ENCODE results near the gene SCYGR5.
"Not testable (repeated sequence)": the region's sequence is repeated elsewhere in the genome, so short reads cannot be mapped to it uniquely, and the experiment has no call there.

Gene SCYGR5, protein sequence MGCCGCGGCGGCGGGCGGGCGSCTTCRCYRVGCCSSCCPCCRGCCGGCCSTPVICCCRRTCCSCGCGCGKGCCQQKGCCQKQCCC

GRCh38 chr2:227666631-227667170 lies at the start of gene SCYGR5:
Gene SCYGR5 (plus strand): TSS chr2:227666804. CDS start chr2:227666804, 0 bp downstream.
- DNase-seq = not testable (repeated sequence)

DNA sequence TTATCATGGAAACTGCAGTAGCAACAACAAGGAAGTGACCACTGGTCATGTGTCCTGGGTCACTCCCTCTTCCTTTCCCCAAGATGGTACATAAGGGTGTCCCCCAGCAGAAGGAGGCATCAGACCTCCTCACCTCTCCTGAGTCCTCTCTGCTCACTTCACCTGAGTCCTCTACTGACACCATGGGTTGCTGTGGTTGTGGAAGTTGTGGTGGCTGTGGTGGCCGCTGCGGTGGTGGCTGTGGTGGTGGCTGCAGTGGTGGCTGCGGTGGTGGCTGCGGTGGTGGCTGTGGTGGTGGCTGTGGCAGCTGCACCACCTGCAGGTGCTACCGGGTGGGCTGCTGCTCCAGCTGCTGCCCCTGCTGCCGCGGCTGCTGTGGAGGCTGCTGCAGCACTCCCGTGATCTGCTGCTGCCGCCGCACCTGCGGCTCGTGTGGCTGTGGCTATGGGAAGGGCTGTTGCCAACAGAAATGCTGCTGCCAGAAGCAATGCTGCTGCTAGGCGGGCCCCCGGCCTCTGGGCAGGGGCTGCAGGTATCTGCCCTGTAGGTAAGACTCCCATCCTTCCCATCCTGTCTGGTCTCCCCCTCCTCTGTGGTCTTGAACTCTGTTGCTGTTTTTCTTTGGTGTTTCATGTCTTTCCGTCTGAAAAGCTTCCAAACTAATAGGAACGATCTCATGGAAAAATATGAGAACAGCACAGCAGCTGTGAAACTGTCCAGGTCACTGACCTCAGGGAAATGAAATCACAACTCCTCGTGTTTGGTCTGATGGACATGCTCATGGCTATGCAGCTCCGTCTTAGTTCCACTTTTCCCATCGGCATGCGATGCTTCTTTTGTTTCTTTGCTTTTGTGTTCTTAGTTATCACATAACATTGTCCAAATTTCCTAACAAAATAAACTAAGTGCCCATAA lies 49.0 kb upstream of the SCYGR5 start, which contains the start of gene SCYGR4:
SCYGR4 (plus strand) TSS at position 183 of the 915 bp plus-strand sequence; CDS start at position 183, 0 bp downstream.
- no peak for DNase-seq

DNA sequence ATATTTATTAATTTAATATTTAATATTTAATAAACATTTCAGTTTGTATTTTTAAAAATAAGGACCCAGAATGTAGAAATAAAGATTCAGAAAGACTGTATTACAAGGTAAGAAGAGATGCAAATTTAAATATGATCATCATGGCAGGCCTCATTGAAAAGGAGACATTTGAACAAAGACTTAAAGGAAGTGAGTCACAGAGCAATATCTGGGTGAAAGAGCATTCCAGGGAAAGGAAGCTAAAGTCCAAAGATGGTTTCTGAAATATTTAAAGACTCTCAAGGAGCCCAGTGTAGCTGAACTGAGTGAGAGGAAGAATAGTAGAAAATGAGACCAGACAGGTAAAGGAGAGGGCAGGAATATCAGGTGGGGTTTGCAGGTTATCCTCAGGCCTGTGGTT lies 43.4 kb upstream of the SCYGR5 start:
- DNase-seq = no peak

- no peak for DNase-seq
Measured at GRCh38 chr2:227625420-227625819, 41.2 kb upstream of the SCYGR5 start.

GRCh38 chr2:227626580-227627151 lies 39.9 kb upstream of the SCYGR5 start:
- no peak for DNase-seq

- no peak for DNase-seq
Measured at GRCh38 chr2:227627769-227628168, 38.8 kb upstream of the SCYGR5 start.

- DNase-seq = no peak
Measured at GRCh38 chr2:227629435-227629834, 37.2 kb upstream of the SCYGR5 start.

GRCh38 chr2:227630322-227630721 lies 36.3 kb upstream of the SCYGR5 start:
- DNase-seq = no peak

DNA sequence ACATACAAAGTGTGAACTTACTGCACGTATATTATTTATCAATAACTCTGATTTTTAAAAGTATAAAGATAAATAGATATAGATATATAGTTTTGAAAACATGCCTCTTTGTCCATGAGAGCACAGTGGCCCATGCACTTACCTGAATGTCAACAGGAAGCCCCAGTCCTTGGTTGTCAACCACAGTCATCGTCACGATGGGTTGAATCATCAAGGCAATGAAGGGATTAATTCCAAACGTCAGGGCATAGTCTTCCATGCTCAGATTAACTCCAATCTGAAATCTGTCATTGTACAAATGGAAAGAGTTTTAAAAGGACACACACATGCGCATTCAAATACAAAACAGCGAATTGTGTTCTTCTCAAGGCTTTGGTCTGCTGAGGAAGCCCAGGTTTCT lies 33.8 kb upstream of the SCYGR5 start:
- DNase-seq = no peak

DNA sequence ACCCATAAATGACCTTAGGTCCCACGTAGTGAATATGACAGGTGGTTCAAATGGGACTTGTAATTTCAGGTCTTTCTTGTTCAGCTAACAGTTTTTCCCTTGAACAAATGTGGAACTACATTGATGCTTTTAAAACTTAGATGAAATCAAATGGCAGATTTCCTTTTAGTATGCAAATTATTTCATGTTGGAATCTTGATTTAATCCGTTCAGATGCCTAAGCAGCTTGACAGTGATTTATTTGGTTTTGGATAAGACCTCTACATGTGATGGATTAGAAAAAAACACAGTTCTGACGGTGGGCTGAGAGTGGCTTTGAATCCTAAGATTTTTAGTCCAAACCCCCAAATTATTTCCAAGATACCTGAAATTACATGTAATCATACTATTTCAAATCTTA lies 32.4 kb upstream of the SCYGR5 start:
- DNase-seq = no peak

- no peak for DNase-seq
Measured at GRCh38 chr2:227642656-227643055, 23.9 kb upstream of the SCYGR5 start.

DNA sequence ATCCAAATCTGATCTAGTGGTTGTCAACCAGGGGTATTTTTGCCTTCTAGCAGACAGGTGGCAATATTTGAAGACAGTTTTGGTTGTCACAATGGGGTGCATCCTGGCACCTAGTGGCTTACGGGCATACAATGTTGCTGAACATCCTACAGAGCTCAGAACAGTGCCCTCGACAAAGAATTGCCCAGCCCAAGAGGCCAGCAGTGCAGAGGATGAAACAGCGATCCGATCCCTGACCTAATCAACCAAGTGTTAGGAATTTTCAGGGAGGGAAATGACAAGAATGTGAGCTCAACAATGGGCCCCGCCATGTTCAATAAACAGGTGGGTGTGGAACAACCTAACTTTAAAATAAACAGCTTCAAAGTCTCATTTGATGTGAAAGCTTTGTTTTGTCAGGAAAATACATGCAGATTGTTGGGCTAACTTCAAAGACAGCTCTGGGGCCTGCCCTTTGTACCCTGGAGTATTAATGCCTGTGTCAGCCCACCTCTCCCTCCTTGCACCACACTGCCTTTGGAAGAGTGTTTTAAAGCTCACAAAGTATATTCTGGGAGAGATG lies 22.5 kb upstream of the SCYGR5 start:
- DNase-seq = no peak

DNA sequence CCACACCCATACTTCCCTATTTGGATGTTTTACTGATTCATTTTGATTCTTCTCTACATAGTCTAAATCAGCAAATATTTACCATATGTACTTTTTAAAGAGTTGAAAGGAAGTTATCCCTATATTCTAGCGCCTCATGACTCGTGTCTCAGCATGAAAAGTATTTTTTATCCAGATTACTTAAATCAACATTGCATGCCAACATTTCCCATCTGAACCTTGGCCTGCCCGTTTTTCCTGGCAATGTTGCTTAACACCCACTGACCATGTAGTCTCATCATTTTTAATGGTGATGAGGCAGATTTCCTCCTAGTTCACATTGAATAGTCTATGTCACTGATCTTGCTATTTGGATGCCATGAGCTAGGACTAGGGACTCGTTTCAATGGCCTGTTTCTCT lies 13.2 kb upstream of the SCYGR5 start:
- no peak for DNase-seq

GRCh38 chr2:227654426-227654825 lies 12.2 kb upstream of the SCYGR5 start:
- no peak for DNase-seq

GRCh38 chr2:227655454-227655853 lies 11.2 kb upstream of the SCYGR5 start:
- no peak for DNase-seq

DNA sequence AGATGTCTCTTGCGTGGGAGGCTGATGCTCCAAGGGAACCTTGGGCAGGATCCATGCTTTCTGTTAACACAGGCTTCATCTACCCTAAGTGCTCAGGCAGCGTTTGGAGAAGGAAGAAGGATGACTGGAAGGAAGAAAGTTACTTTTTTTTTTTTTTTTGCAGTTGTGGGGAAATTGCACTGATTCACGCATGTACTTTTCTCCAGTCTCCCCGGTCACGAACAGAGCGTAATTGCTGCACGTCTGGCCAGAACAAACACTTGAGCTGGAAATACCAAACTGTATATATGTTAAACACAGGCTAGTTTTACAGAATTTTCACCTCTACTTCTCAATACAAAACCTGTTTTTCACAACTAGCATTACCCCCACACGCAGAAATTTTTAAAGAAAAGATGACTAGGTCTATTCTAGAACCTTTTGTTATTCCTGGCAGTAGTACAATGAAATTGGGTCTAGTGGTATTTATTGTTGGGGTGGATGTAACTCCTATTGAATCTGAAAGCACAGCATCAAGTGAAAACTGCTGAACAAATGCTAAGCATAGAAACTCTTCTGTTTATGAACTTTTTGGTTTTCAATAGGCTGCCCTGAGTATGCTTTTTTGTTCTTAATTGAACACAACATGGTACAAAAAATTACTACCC lies 9.3 kb upstream of the SCYGR5 start:
- no peak for DNase-seq

DNA sequence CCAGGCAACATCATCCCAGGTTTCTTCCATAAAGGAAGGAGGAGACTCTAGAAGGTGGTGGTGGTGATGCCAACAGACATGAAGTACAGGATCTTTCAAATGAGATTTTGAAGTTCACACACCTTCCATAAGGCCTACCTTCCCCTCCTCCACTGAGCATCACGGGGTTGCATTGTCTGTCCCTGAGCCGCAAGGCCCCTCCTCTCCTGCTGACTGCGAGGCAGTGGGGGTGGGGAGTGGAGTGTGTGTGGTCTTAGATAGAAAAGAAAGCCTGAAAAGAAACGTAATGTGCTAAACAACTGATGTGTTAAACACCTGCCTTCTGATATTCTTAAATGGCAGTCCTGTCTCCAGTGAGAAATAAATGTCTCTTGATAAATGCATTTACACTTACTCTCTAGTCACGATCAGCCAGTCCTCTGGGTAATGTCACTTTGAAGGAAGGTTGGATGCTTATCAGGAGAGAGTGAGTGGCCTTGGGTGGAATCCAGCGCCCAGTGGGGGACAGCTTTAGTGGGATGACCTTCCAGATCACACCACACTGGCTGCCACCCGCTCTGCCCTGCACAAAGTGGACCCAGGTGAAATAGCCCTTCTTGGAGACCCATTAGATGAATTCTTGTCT lies 5.5 kb upstream of the SCYGR5 start:
- DNase-seq = no peak

DNA sequence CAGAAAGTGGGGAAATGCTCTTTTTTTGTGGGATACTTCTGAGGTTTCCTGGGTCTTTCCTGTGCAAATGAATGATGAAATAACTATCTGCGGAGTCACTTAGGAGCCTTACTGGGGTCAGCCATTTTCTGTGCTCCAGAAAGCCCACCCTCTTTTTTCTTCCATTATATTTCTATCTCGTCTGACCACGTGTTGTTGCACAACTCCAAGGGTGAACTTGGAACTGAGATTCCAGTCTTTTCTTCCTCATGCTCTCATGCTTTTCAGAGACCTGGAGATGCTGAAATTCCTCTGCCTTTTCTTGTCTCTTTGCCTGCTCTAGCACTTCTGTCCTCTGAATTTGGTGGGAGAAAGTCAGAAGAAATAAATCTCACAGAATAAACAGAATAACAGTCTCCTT lies 4.8 kb upstream of the SCYGR5 start:
- no peak for DNase-seq

GRCh38 chr2:227665189-227665940 lies 1.2 kb upstream of the SCYGR5 start:
- no peak for DNase-seq

- no peak for DNase-seq
Measured at GRCh38 chr2:227671170-227671905, 4.7 kb downstream of the SCYGR5 start.

DNA sequence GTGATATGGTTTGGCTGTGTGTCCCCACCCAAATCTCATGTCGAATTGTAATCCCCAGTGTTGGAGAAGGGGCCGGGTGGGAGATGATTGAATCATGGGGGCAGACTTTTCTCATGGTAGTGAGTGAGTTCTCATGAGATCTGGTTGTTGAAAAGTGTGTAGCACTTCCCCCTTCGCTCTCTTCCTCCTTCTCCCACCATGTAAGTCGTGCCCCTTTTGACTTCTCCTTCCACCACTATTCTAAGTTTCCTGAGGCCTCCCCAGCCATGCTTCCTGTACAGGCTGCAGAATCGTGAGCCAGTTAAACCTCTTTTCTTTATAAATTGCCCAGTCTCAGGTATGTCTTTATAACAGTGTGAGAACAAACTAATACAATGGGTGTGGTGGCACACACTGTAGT lies 7.0 kb downstream of the SCYGR5 start:
- DNase-seq = not testable (repeated sequence)
